GM12891 (cell line): Measurements from ENCODE around the gene SEMA4F.

Source experiments
- PAX5 ChIP-seq: IDR thresholded peaks from 2 replicates; pipeline ENCODE4 v1.6.1; 2011; ENCODE audit warnings: low read length, moderate library complexity, mild to moderate bottlenecking; ENCODE audit not compliant: insufficient read depth, severe bottlenecking
- POLR2A ChIP-seq: IDR thresholded peaks from 2 replicates; pipeline ENCODE4 v1.6.1; 2011; ENCODE audit warnings: low read depth, low read length, control low read depth
- POLR2AphosphoS5 ChIP-seq: IDR thresholded peaks from 2 replicates; pipeline ENCODE4 v1.6.1; 2011; ENCODE audit warnings: low read depth, low read length, control low read depth
- POU2F2 ChIP-seq: IDR thresholded peaks from 2 replicates; pipeline ENCODE4 v1.6.1; 2011; ENCODE audit warnings: low read depth, mild to moderate bottlenecking, control low read depth, low read length, moderate library complexity
- SPI1 ChIP-seq: IDR thresholded peaks from 2 replicates; pipeline ENCODE4 v1.6.1; 2011; ENCODE audit warnings: low read depth, low read length, control low read depth
- TAF1 ChIP-seq: IDR thresholded peaks from 2 replicates; pipeline ENCODE4 v1.6.1; 2011; ENCODE audit warnings: low read depth, low read length, control low read depth

DNA sequence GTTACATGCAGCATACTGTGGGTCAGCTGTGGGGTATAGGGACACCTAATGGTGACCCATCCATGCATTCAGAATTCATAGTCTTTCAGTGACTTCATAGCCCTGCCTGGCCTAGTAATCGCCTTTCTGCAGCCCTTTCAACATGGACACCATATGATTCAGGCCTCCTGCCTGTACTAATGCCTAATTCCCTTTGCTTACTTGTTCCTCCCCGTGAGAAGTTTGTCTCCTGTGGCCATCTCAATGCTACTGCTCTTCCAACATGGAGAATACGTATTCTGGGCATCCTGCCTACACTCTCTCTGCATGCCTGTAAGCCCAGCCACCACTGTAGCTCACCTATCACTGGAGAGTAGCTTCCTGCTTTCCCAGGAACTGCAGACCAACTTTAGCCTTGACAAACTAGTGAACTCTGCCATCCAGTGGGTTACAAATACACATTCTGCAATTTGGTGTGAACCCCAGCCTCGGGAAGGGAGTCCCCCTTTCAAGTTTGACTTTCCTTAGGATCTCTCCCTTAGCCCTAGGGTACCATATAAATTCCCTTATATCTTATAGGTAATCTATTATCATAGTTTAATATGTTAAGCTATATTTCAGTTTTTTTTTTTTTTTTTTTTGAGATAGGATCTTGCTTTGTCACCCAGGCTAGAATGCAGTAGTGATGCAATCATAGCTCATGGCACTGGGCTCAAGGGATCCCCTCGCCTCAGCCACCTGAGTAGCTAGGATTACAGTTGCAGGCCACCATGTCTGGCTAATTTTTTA is 28.2 kb upstream of the SEMA4F start:
- TF ChIP-seq POLR2A: no peak
- TF ChIP-seq POU2F2: no peak
- TF ChIP-seq TAF1: no peak
- no peak for TF ChIP-seq POLR2AphosphoS5
- TF ChIP-seq SPI1: no peak
- no peak for TF ChIP-seq PAX5
